Brain pericyte (primary cell): ENCODE data around the gene PTPRG.
A peak's percentile ranks its signal among the peaks of the same experiment; 100 is the strongest.

Experiments
- DNase-seq: peaks from one replicate; pipeline ENCODE4 v3.0.0-alpha.2; 2012; ENCODE audit warnings: low read depth, low spot score

Gene PTPRG

DNA sequence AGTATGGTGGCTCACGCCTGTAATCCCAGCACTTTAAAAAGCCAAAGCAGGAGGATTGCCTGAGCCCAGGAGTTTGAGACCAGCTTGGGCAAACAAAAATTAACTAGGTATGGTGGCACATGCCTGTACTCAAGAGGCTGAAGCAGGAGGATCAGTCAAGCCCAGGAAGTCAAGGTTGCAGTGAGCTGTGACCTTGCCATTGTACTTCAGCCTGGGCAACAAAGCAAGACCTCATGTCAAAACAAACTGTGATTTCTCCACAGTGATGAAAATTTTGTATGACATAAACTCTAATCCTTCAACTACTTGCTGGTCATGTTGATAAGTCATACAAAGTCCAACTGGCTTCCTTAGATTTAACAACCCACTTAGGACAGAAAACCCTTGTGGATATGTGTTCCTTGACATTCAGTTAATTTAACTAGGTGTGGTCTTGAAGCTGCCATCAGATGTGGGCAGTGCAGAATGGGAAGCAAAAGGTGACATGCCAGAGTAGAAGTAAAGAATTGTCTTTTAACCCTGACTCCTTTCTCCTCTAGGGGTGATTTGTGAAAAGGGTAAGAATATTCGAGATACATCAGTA is 263.3 kb downstream of the PTPRG start:
- DNase-seq = no peak

DNA sequence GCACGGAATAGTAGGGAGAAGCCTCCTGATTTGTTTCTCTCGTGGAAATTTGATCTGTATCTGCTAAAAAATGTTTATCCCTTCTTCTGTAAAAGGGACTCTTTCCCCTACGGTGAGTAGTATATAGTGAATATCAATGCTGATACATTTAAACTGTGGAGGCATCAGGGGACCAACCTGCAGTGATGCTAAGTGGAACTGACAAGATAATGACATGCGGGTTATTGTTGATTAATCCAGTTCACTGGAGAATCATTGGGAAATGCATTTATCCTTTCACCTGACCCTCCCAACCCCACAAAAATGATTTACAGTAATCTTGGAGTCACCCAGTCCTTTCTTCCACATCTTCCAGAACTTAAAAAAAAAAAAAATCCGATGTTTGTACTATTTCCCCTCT is 264.8 kb downstream of the PTPRG start:
- DNase-seq = no peak

DNA sequence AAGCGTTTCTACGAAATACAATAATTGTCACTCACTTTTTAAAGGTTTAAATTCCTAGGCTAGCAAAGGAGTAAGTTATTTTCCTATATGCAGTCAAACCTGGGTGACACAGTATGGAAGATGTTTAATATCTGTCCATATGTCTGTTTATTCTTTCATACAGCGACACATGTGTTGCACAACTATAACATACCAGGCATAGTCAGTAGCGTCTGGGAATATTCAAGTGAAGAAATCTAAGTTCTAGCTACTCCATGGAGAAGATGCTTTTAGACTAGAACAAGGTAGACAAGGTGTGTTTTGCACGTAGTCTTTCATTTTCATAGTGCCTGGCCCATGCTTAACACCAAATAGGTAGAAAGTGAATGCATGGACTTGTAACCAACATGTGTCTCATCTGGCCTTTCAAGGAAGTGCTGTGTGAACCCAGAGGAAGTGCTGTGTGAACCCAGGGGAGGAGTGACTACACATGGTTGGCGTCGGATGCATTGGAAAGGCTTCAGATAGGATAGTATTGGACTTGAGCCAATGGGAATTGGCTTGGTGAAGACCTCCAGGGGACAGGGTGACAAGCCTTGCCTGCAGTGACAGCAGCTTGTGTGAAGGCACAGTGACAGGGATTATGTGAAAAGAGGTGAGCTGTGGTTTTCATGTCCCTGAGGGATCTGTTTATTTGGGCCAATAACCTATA is 267.0 kb downstream of the PTPRG start:
- DNase-seq = no peak

DNA sequence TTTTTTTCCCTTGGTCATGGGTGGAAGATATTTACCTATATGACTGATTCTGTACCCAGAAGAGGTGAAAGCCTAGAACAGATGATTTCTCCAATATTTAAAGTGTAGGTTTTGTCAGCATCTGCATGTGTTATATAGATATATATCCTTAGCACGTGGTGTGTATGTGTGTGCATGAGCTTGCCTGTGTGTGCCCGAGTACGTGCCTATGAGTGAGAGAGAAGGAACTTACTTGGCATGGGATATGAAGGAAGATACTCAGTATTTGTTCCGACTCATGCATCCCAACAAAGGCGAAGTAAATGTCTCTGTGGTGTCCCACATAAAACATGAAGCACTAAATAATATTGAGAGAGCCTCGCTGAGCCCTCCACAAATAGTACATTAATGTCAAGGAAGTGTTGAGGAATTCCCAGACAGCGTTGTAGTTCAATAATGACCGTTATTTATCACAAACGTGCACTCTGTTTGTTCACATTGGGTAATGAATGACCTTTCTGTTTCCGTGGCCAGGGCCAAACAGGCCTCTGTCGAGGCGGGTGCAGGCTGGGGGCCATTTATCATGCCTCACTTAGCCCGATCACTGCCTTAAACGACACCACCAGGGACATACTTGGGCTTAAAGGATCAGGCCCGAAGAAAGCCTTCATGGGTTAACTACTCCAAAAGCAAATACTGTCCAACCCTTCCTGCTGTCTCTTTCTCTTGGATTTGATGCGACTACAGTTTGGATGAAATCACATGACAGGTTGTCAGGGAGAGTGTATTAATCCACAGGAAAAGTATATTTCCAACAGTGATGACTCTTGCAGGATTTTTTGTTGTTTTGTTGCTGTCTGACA is 267.7 kb downstream of the PTPRG start:
- DNase-seq = no peak

DNA sequence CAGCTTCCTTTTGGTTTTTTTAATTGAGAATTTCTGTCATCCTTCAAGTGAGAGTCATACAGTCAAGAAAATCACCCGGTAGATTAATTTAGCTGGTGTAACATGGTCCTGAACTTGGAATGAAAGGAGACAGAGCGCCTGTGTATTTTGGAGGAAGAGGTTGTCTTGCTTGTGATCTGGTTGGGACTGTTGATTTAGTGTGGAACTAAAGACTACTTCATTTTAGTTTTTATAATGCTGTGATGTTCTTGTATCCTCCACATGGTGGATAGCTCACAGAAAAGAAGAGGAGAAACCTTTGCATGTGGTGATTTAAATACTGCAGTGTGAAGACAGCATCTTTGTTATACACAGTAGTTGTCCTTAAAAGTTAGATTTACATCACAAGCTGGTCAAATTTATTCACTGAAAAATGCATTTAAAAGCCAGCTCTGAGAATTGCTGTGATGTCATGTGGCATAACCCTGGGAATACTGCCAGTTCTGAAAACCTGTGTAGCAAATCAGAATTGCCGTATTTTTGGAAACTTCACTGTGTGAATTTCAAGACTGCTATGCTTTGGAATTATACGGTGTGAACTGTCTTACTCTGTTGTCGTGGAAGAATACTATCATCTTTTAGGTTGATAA is 268.5 kb downstream of the PTPRG start:
- no peak for DNase-seq

DNA sequence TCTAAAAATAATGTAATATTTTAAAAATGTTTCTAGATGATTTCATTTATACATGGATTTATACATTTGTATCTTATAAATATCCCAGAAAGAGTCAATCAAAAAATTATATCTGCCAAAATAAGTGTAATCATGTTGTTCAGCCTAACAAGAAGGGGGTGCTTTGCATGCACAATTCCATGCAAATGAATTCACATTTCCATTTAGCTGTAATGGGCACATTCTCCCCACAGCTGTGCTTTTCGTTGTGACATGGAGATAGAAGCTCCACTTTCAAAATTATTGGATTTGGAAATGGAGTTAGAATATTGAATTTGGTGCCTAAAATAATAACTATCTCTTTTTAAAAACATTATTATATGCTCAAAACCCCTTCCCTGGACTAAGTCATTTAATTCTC is 270.6 kb downstream of the PTPRG start:
- no peak for DNase-seq

DNA sequence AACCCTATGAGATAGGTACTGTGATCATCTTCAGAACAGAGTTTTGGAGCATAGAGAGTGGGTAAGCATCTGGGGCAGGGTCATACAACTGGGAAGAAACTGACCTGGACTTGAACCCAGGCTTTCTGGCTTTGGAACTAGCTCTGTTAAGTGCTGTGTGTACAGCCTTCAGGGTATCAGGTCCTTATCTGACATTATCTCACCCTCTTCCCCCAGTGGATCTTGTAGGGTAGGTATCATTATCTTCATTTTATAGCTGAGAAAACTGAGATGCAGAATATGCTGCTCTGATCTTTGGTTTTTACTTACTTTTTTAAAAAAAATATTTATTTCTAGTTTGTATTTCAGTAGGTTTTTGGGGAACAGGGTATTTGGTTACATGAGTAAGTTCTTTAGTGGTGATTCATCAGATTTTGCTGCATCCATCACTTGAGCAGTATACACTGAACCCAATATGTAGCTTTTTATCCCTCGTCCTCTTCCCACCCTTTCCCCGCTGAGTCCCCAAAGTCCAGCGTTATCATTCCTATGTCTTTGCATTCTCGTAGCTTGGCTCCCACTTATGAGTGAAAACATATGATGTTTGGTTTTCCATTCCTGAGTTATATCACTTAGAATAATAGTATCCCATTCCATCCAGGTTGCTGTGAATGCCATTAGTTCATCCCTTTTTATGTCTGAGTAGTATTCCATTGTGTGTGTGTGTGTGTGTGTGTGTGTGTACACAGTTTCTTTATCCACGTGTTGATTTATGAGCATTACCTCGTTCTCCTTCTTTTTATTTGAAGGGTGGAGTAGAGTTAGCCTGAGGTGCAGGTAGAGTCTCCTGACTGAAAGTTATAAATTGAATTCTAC is 271.2 kb downstream of the PTPRG start:
- DNase-seq = no peak

DNA sequence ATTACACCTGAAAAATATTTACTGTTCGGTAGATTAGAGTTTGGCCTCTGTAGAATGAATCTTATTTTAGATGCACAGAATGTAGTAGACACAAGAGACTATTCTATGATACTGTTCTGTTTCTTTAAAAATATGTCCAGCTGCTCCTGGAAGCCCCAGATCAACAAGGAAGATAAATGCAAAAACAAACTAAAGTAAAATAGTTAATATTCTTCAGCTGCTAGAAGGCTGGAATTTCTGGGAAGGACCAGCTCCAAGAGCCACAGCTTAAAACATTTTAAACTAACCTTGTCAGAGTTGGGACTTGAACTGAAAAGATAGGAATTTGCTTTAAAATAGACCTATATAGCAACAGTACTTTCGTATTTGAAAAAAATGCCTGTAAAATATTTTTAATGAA is 277.9 kb downstream of the PTPRG start:
- no peak for DNase-seq

DNA sequence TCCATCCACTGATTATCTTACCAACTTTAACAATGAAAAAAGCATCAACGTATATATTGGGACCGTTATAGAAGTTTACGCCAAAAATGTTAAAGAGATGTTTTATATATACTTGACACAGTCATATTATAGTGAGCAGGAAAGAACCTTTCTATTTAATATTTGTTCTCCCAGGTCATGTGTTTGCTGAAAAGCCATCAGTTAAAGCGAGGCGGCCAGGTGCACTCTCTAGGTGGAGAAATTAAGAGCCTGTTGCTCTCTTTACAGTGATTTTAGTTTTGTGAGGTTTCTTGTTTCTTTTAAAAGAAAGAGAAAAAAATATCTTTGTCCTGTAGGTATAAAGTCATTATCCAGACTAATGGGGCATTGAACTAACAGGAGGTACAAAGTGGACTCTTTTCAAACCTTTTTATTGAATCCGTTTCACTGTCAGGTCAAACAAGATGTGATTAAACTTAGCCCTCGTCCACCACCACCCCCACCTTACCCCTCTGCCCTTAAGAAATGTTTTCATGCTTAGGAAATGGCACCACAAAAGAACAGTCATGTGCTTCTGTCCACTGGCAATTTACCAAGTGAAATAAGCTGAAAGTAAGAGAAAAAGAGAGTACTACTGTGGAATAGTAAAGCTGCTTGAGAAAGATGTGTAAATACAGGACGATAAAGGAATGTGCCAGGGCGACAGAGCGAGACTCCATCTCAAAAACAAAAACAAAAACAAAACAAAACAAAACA is 279.9 kb downstream of the PTPRG start:
- peak; percentile 29 for DNase-seq

DNA sequence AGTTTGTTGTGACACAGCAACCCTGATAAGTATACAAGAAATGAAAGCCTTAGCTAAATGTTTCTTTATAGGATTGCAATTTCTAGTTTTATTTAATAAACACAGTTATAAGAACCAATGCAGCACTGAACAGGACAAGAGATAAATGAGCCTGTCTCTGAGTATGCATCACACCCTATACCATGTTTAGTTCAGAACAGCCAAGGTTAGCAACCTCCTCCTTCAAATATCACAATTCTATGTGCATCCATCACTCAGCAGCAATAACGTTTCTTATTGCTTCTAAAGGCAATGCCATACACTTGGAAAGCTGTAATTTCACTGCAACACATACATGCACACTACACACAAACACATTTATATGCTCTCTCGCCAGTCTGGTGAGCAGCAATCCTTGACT is 280.6 kb downstream of the PTPRG start:
- DNase-seq = no peak

DNA sequence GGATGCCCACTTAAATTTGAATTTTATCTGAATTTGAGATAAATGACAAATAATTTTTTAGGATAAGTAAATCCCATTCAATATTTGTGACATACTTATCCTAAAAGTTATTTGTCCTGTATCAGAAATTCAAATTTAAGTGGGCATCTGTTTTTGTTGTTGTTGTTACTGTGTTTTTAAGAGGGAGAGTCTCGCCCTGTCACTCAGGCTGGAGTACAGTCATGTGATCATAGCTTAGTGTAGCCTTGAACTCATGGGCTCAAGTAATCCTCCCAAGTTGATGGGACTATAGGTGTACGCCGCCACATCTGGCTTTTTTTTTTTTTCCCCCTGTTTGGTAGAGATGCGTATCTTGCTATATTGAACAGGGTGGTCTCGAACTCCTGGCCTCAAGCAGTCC is 283.0 kb downstream of the PTPRG start:
- DNase-seq = no peak

DNA sequence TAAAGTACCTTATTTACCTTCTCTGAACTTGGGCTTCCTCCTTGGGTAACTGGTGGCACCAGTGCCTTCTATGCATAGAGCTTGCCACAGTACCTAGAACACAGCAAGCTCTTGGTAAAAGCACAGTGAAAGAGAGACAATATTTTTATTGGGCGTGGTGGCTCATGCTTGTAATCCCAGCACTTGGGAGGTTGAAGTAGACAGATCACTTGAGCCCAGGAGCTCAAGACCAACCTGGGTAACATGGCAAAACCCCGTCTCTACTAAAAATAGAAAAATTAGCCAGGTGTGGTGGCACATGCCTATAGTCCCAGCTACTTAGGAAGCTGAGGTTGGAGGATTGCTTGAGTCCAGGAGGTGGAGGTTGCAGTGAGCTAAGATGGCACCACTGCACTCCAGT is 285.1 kb downstream of the PTPRG start:
- DNase-seq = no peak

DNA sequence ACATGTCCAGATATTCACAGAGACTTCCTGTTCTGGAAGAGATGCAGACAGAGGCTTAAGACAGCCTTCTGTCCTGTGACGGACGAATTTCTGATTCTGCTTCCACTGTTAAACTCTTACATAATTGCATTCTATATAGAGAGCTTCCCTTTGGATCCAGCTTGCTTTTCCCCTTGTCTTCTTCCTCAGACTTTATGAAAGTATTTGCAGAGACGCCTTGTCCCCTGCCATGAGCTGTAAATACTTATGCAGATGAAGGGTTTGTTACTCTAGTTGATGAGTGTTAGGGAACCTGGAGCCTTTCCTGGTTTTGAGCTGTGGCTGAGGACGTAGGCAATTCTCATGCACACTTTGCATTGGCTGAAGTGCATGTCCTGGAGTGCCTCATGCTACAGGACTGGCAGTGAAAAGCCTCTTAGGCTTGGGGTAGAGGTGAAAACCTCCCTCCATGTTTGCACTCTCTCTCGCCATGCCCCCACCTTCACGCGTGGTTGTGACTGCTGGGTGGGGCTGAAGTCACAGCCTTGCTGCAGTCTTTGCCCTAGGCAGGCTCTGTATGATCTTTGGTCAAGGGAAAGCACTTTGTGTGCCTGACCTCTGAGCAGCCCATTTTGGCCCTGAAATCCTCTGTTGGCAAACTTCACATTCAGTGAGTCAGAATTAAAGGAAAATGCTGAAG is 286.6 kb downstream of the PTPRG start:
- DNase-seq = no peak

DNA sequence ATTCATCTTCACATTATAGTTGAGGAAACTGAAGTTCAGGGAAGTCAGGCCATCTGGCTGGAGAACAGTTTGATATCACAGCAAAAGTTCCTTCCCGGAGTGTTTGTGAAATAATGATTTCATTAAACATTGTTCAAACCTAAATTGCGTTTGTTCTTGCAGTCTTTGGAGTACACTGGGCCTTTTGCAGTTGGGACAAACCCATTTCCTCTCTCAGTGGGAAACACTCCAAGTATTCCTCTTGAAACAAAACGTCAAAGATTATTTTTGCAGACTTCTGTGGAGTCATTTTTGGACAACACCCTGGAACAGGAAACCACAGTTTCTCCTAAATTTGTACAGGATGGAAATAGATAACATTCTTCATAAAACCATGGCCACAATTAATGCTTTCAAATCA is 287.5 kb downstream of the PTPRG start:
- DNase-seq = no peak

DNA sequence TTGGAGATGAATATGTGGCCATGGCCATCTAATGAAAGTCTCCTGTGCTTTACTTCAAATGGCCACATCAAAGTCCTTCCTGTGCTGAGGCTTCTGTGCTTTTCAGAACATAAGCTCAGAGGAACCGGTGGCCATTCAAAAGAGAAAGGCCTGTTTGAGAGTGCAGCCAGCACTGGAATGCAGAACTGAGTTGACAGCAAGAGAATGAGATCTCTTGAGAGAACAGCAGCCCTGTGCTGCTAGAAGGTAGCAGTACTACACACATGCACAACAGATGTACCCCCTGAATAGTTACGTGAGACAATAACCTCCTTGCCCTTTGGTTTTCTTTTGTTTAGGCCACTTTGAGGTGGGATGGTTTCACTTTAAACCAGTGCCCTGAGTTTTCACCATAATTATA is 292.5 kb downstream of the PTPRG start:
- no peak for DNase-seq

DNA sequence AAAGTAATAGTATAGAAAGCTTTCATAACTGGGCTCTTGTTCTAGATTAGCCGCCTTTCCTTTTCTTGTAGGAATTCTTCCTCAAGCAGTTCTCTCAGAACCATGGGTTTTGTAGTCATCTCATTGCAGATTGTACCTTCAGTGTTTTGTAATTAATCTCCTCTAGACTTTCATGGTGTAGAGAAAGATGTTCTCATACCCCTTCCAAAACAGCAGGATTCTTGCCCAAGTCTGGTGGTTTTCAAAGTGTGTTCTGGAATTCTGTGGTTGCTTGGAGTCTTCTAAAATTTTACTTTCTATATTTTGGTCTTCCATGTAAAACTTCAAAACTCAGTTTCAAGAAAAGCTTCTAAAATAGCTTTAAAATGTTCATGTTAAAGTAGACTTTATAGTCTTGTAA is 293.8 kb downstream of the PTPRG start:
- DNase-seq = no peak

DNA sequence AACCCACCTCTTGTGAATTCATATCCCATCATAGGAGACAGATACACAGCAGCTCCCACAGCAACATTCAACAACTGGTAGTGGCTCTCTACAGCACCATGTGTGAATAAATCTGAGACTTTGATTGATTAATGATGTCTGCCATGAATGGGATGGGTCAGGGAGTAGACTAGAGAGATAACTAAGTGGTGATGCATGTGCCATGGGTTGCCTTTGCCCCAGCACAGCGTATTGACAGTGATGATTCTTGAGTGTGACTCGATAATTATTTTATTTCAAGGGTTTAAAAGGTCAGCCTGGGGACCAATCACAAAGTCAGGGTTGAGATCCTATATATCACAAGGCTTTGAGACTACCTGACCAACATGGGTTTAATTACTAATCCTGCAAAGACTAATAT is 295.9 kb downstream of the PTPRG start:
- no peak for DNase-seq

DNA sequence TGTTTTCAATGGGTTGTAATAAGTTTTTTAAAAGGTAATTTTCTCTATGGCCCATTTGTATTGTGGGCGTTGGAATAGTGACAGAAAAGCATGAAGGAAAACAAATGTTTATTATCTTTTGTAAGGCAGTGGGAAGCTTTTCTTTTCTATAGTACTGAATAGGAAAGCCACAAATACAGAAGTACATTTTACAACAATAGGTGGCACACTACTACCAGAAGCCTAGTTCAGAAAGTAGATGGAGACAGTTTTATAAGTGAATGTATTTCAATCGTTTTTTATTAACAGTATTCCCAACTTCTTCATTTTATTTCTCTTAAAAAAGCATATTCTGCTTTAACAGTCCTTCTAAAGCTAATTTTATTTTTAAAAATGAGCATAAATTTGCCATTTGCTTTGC is 296.7 kb downstream of the PTPRG start:
- DNase-seq = no peak

DNA sequence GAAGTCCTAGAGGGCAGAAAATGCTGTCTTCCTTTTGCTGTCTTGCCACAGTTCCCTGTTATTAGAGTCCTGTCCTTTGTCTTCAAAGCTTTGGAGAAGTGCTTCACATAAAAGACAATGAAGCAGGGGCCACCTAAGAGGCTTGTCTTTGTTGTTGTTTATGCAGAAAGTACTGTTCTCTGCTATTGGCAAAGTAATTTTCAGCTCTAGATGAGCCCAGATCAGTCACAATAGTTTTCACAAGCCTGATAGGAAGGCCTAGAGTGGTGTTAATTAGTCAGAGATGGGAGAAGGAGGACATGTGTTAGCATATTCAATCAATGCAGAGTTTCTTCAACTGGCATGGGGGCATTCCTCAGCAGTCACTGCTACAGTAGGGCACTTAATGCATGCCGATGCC is 300.0 kb downstream of the PTPRG start:
- no peak for DNase-seq

DNA sequence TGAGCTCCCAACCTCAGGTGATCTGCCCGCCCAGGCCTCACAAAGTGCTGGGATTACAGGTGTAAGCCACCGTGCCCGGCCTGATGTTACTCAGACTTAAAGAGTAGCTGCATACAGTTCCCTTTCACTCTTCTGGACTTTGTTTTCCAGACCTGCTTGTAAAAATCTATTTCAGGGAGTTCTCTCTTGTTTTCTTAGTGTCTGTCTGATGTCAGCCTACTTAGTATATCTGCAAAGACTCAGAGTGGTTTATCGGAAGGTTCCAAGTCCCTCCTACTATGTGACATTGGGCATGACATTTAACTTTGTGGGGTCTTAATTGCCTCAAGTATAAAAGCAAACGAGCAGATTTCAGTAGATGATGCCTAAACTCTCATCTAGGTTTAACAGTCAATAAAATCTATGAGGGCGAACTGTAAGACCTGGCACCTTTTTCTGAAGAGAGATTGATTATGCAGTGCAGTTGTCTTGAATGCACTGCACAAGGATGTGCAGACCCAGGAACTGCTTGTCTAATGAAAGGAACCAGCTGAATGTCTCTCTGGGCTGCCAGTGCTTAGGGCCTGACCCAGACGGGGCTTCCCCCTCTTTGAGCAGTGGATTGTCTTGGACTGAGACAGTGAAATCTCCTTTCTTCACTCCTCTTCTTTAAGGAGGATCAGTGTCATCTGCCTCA is 301.4 kb downstream of the PTPRG start:
- DNase-seq = no peak
